GM23248 (cell line): ENCODE measurements around the gene DUSP11. TPM values are rescaled to one million over a fixed set of nuclear protein-coding genes. Genes with fewer than 3 reads are reported as not detected.
"Not testable (repeated sequence)": the region's sequence is repeated elsewhere in the genome, so short reads cannot be mapped to it uniquely, and the experiment has no call there.

Experiments used
- DNase-seq: peaks from one replicate; pipeline ENCODE4 v3.0.0-alpha.2; 2015
- H2AFZ ChIP-seq: fragments of 200-600 bp; sonication (generic); 2 replicates; pipeline ENCODE4 v1.6.1; 2016; ENCODE audit warnings: antibody characterized with exemption
- H3F3A ChIP-seq: fragments of 200-600 bp; sonication (generic); 2 replicates; pipeline ENCODE4 v1.6.1; 2016; ENCODE audit warnings: mild to moderate bottlenecking, antibody characterized with exemption, mixed run types; ENCODE audit not compliant: insufficient read depth
- H3K27ac ChIP-seq: fragments of 200-600 bp; sonication (generic); 2 replicates; pipeline ENCODE4 v1.5.1; 2016; ENCODE audit warnings: mild to moderate bottlenecking
- H3K27me3 ChIP-seq: fragments of 200-600 bp; sonication (generic); replicated peaks from 2 replicates; pipeline ENCODE4 v1.6.1; 2016; ENCODE audit warnings: mild to moderate bottlenecking; ENCODE audit not compliant: insufficient read depth
- H3K36me3 ChIP-seq: fragments of 200-600 bp; sonication (generic); 2 replicates; pipeline ENCODE4 v1.6.1; 2016; ENCODE audit warnings: low read depth, mild to moderate bottlenecking
- H3K4me1 ChIP-seq: fragments of 200-600 bp; sonication (generic); 2 replicates; pipeline ENCODE4 v1.6.1; 2016; ENCODE audit warnings: mild to moderate bottlenecking; ENCODE audit not compliant: insufficient read depth
- H3K4me2 ChIP-seq: fragments of 200-600 bp; sonication (generic); one replicate; pipeline ENCODE4 v1.6.1; 2016; ENCODE audit warnings: mild to moderate bottlenecking; ENCODE audit not compliant: unreplicated experiment
- H3K4me3 ChIP-seq: fragments of 200-600 bp; sonication (generic); 2 replicates; pipeline ENCODE4 v1.5.1; 2016; ENCODE audit warnings: mild to moderate bottlenecking
- H3K79me2 ChIP-seq: fragments of 200-600 bp; sonication (generic); 2 replicates; pipeline ENCODE4 v1.6.1; 2016; ENCODE audit warnings: mild to moderate bottlenecking; ENCODE audit not compliant: insufficient read depth
- H3K9ac ChIP-seq: fragments of 200-600 bp; sonication (generic); 2 replicates; pipeline ENCODE4 v1.6.1; 2016; ENCODE audit warnings: mild to moderate bottlenecking
- H3K9me2 ChIP-seq: fragments of 200-600 bp; sonication (generic); 2 replicates; pipeline ENCODE4 v1.6.1; 2016; ENCODE audit warnings: mixed run types, mild to moderate bottlenecking, moderate library complexity; ENCODE audit not compliant: insufficient read depth
- H3K9me3 ChIP-seq: fragments of 200-600 bp; sonication (generic); one replicate; pipeline ENCODE4 v1.6.1; 2017; ENCODE audit warnings: low read depth
- H4K20me1 ChIP-seq: fragments of 200-600 bp; sonication (generic); 2 replicates; pipeline ENCODE4 v1.6.0; 2016; ENCODE audit not compliant: insufficient read depth
- EZH2 ChIP-seq: fragments of 200-600 bp; sonication (generic); IDR thresholded peaks from 2 replicates; pipeline ENCODE4 v1.6.1; 2018; ENCODE audit warnings: antibody characterized with exemption, mild to moderate bottlenecking; ENCODE audit not compliant: insufficient read depth, poor library complexity, severe bottlenecking
- EZH2phosphoT487 ChIP-seq: fragments of 200-600 bp; sonication (generic); IDR thresholded peaks from 2 replicates; pipeline ENCODE4 v1.6.1; 2018; ENCODE audit warnings: antibody characterized with exemption, moderate library complexity, mild to moderate bottlenecking, low read depth; ENCODE audit not compliant: insufficient read depth
- WGBS, 2 experiments: methylation state at CpG; one replicate each; pipeline ENCODE4 v1.1.6; 2015 to 2017; ENCODE audit warnings: low lambda C conversion rate in 2 of 2, low coverage in 1 of 2; ENCODE audit errors: missing lambda C conversion rate in 2 of 2; 5-methylcytosine and 5-hydroxymethylcytosine counted together
- in situ Hi-C: fragments of 300-500 bp; cut with MboI; formaldehyde crosslinking; loops from 2 replicates; pipeline ENCODE4 v1.15.0; 2020
- polyA plus RNA-seq: library from polyadenylated mRNA; unstranded; fragments of >200 nt; fragmentation: Nextera tagmentation; extraction: Ambion mirVana; gene quantifications from 2 replicates; pipeline ENCODE4 v1.2.1, GENCODE V29; 2016
- total RNA-seq: library from RNA; depleted of rRNA; stranded (reverse); fragments of >200 nt; shearing (Covaris generic); gene quantifications from 2 replicates; pipeline ENCODE4 v1.2.3, GENCODE V29; 2014

The DUSP11 gene
- total and polyA plus RNA-seq, 2 experiments from 2014 or later: 56.0 to 58.3 TPM

GRCh38 chr2:73728043-73728442 lies 51.9 kb downstream of the DUSP11 start:
- TF ChIP-seq EZH2 (no peak), EZH2phosphoT487 (no peak)
- in situ Hi-C loops: no loop called here
- Histone ChIP-seq H3K9ac (no peak overlapping the region), H3F3A (no peaks in the 10 kb centered on the region), H3K9me2 (no peaks in the 10 kb centered on the region), H3K4me3 (no peak overlapping the region), H3K9me3 (no peaks in the 10 kb centered on the region), H3K36me3 (peaks cover 23% of the 10 kb centered on the region), H3K4me2 (no peak overlapping the region), H3K27ac (no peak overlapping the region), H4K20me1 (no peaks in the 10 kb centered on the region), H3K4me1 (no peaks in the 10 kb centered on the region), H3K79me2 (no peaks in the 10 kb centered on the region), H3K27me3 (no peaks in the 10 kb centered on the region), H2AFZ (no peak overlapping the region)
- 43 to 47% methylated on average over 3 of the region's 3 CpGs for WGBS, 2 experiments
- no peak for DNase-seq

- DNase-seq, H3K4me1 ChIP-seq, H3K27ac ChIP-seq, H4K20me1 ChIP-seq, H3K9me2 ChIP-seq, H2AFZ ChIP-seq, H3K79me2 ChIP-seq, in situ Hi-C loops, H3K9ac ChIP-seq, H3F3A ChIP-seq, H3K4me3 ChIP-seq, H3K4me2 ChIP-seq, H3K27me3 ChIP-seq, H3K9me3 ChIP-seq: not testable (repeated sequence)
- H3K36me3 ChIP-seq: peaks cover 11% of the 10 kb centered on the region; the same call in 1 of the 2 replicates
- WGBS, 2 experiments: 100% methylated on average over 1 of the region's 1 CpG; no CpG with 5 or more reads in 1 of the 2 experiments
Measured at GRCh38 chr2:73726657-73727056, 53.2 kb downstream of the DUSP11 start.

GRCh38 chr2:73718851-73719621 lies 60.9 kb downstream of the DUSP11 start:
- no peak for DNase-seq
- Histone ChIP-seq H3F3A (no peaks in the 10 kb centered on the region), H3K36me3 (no peaks in the 10 kb centered on the region), H3K79me2 (no peaks in the 10 kb centered on the region), H3K27me3 (no peaks in the 10 kb centered on the region), H3K4me1 (no peaks in the 10 kb centered on the region), H4K20me1 (no peaks in the 10 kb centered on the region), H3K4me2 (no peak overlapping the region), H3K4me3 (no peak overlapping the region), H3K27ac (no peak overlapping the region), H2AFZ (no peak overlapping the region), H3K9me2 (no peaks in the 10 kb centered on the region), H3K9ac (no peak overlapping the region), H3K9me3 (no peaks in the 10 kb centered on the region)
- 61 to 66% methylated on average over 11 of the region's 11 CpGs for WGBS, 2 experiments
- in situ Hi-C loops: no loop called here
- no peak for TF ChIP-seq EZH2phosphoT487
- no peak for TF ChIP-seq EZH2

GRCh38 chr2:73718421-73718820 lies 61.5 kb downstream of the DUSP11 start:
- H3K9me3 ChIP-seq: no peaks in the 10 kb centered on the region
- H3K27me3 ChIP-seq: no peaks in the 10 kb centered on the region
- no peak for DNase-seq
- H3K79me2 ChIP-seq: no peaks in the 10 kb centered on the region
- H3K36me3 ChIP-seq: no peaks in the 10 kb centered on the region
- no peaks in the 10 kb centered on the region for H3F3A ChIP-seq
- no peak overlapping the region for H3K9ac ChIP-seq
- no peak overlapping the region for H3K4me3 ChIP-seq
- TF ChIP-seq EZH2 (no peak), EZH2phosphoT487 (no peak)
- H3K9me2 ChIP-seq: no peaks in the 10 kb centered on the region
- no peaks in the 10 kb centered on the region for H4K20me1 ChIP-seq
- no peaks in the 10 kb centered on the region for H3K4me1 ChIP-seq
- in situ Hi-C loops: no loop called here
- no peak overlapping the region for H3K4me2 ChIP-seq
- no peak overlapping the region for H3K27ac ChIP-seq
- no peak overlapping the region for H2AFZ ChIP-seq
- WGBS, 2 experiments: 49 to 57% methylated on average over 6 of the region's 6 CpGs

- DNase-seq, H3K9ac ChIP-seq, H3K9me2 ChIP-seq, H3K27me3 ChIP-seq, H2AFZ ChIP-seq, H3K4me3 ChIP-seq, H3K4me1 ChIP-seq, in situ Hi-C loops, H3K9me3 ChIP-seq, H3K79me2 ChIP-seq, H3F3A ChIP-seq, H3K4me2 ChIP-seq, H4K20me1 ChIP-seq, H3K27ac ChIP-seq, H3K36me3 ChIP-seq: not testable (repeated sequence)
- WGBS, 2 experiments: 62 to 66% methylated on average over 4 of the region's 4 CpGs
Measured at GRCh38 chr2:73717695-73718094, 62.2 kb downstream of the DUSP11 start.
